Activated CD4-positive, alpha-beta T cell treated with anti-CD3 and anti-CD28 coated beads, Interleukin-2, amount 10 ng/mL, durations not matched to agents 7 days and 5 days (primary cell): ENCODE results near the gene AKAP10. TPM values are rescaled to one million over a fixed set of nuclear protein-coding genes. Genes with fewer than 3 reads are reported as not detected.

Experiments
- CTCF ChIA-PET: fragments of 350-600 bp; sonication (Branson Sonifier 250); formaldehyde crosslinking; loops from one replicate; lab custom pipeline; 2021; ENCODE audit warnings: antibody characterized with exemption; lab: Charles Lee
- POLR2A ChIA-PET: fragments of 350-600 bp; sonication (Branson Sonifier 250); formaldehyde crosslinking; loops from one replicate; lab custom pipeline; 2021; ENCODE audit warnings: antibody characterized with exemption; lab: Charles Lee
- DNase-seq: peaks from one replicate; pipeline ENCODE4 v3.0.0-alpha.2; 2020
- H3K27ac Mint-ChIP-seq: one replicate; pipeline ENCODE4 v1.8.0; 2021; ENCODE audit warnings: mild to moderate bottlenecking, moderate library complexity, mixed read lengths
- H3K27me3 Mint-ChIP-seq: one replicate; pipeline ENCODE4 v1.8.0; 2021; ENCODE audit warnings: mixed read lengths
- H3K36me3 Mint-ChIP-seq: one replicate; pipeline ENCODE4 v1.8.0; 2021; ENCODE audit warnings: low read depth, mixed read lengths
- H3K4me1 Mint-ChIP-seq: one replicate; pipeline ENCODE4 v1.8.0; 2021; ENCODE audit warnings: mixed read lengths
- H3K4me3 Mint-ChIP-seq: one replicate; pipeline ENCODE4 v1.8.0; 2021; ENCODE audit warnings: mild to moderate bottlenecking, moderate library complexity, mixed read lengths
- H3K9me3 Mint-ChIP-seq: one replicate; pipeline ENCODE4 v1.8.0; 2021; ENCODE audit warnings: mixed read lengths
- total RNA-seq, 2 experiments: library from RNA; stranded (reverse); gene quantifications; one replicate each; pipeline ENCODE4 v1.2.3, GENCODE V29; 2021

The AKAP10 gene
- total RNA-seq, 2 experiments from 2014 or later, result 38.8 to 45.6 TPM

GRCh38 chr17:19938736-19939135 is 38.9 kb downstream of the AKAP10 start:
- no peaks in the 10 kb centered on the region for H3K9me3 Mint-ChIP-seq
- peaks cover 51% of the 10 kb centered on the region for H3K36me3 Mint-ChIP-seq
- peaks cover 8% of the 10 kb centered on the region for H3K4me1 Mint-ChIP-seq
- no peak for DNase-seq
- no peaks in the 10 kb centered on the region for H3K27me3 Mint-ChIP-seq
- no peak overlapping the region for H3K27ac Mint-ChIP-seq
- H3K4me3 Mint-ChIP-seq, result no peak overlapping the region
- POLR2A ChIA-PET, result no interaction called here
- CTCF ChIA-PET, result no interaction called here

- POLR2A ChIA-PET, result no interaction called here
- peaks cover 48% of the 10 kb centered on the region for H3K36me3 Mint-ChIP-seq
- no peak overlapping the region for H3K4me3 Mint-ChIP-seq
- DNase-seq, result no peak
- H3K27me3 Mint-ChIP-seq, result no peaks in the 10 kb centered on the region
- CTCF ChIA-PET, result no interaction called here
- H3K9me3 Mint-ChIP-seq, result no peaks in the 10 kb centered on the region
- peaks cover 2% of the 10 kb centered on the region for H3K4me1 Mint-ChIP-seq
- no peak overlapping the region for H3K27ac Mint-ChIP-seq
Observed at GRCh38 chr17:19937522-19937921, 40.1 kb downstream of the AKAP10 start.

GRCh38 chr17:19935169-19935568 is 42.5 kb downstream of the AKAP10 start:
- POLR2A ChIA-PET, result no interaction called here

GRCh38 chr17:19933628-19934027 is 44.0 kb downstream of the AKAP10 start:
- peaks cover 4% of the 10 kb centered on the region for H3K4me1 Mint-ChIP-seq
- no peak overlapping the region for H3K27ac Mint-ChIP-seq
- peaks cover 49% of the 10 kb centered on the region for H3K36me3 Mint-ChIP-seq
- no peaks in the 10 kb centered on the region for H3K27me3 Mint-ChIP-seq
- H3K9me3 Mint-ChIP-seq, result no peaks in the 10 kb centered on the region
- POLR2A ChIA-PET, result no interaction called here
- DNase-seq, result no peak
- CTCF ChIA-PET, result no interaction called here
- no peak overlapping the region for H3K4me3 Mint-ChIP-seq

More at GRCh38 chr17:19935169-19935568, 42.5 kb downstream of the AKAP10 start:
- no peak for DNase-seq
- H3K4me1 Mint-ChIP-seq, result no peaks in the 10 kb centered on the region
- H3K27me3 Mint-ChIP-seq, result no peaks in the 10 kb centered on the region
- H3K36me3 Mint-ChIP-seq, result peaks cover 50% of the 10 kb centered on the region
- no peaks in the 10 kb centered on the region for H3K9me3 Mint-ChIP-seq
- no peak overlapping the region for H3K4me3 Mint-ChIP-seq
- CTCF ChIA-PET, result interaction anchor here (0.7 to 1.1 kb wide), 2 partner anchors 12 to 39 kb away, joined by 3 read pairs; no protein-coding TSS in a partner anchor
- no peak overlapping the region for H3K27ac Mint-ChIP-seq

- ChIA-PET CTCF (no interaction called here), POLR2A (no interaction called here)
- H3K27ac Mint-ChIP-seq, result no peak overlapping the region
- H3K27me3 Mint-ChIP-seq, result no peaks in the 10 kb centered on the region
- H3K4me3 Mint-ChIP-seq, result no peak overlapping the region
- peaks cover 51% of the 10 kb centered on the region for H3K36me3 Mint-ChIP-seq
- H3K4me1 Mint-ChIP-seq, result peaks cover 4% of the 10 kb centered on the region
- no peaks in the 10 kb centered on the region for H3K9me3 Mint-ChIP-seq
- DNase-seq, result no peak
Observed at GRCh38 chr17:19933221-19933620, 44.4 kb downstream of the AKAP10 start.

- Mint-ChIP-seq H3K27ac (no peak overlapping the region), H3K27me3 (no peaks in the 10 kb centered on the region), H3K9me3 (no peaks in the 10 kb centered on the region), H3K4me1 (peaks cover 10% of the 10 kb centered on the region), H3K4me3 (no peak overlapping the region), H3K36me3 (peaks cover 61% of the 10 kb centered on the region)
- CTCF ChIA-PET, result no interaction called here
- POLR2A ChIA-PET, result no interaction called here
- DNase-seq, result no peak
Observed at GRCh38 chr17:19928299-19928698, 49.3 kb downstream of the AKAP10 start.

GRCh38 chr17:19915245-19915978 is 62.2 kb downstream of the AKAP10 start:
- POLR2A ChIA-PET, result no interaction called here
- peaks cover 16% of the 10 kb centered on the region for H3K4me1 Mint-ChIP-seq
- no peaks in the 10 kb centered on the region for H3K9me3 Mint-ChIP-seq
- H3K4me3 Mint-ChIP-seq, result no peak overlapping the region
- CTCF ChIA-PET, result no interaction called here
- H3K27me3 Mint-ChIP-seq, result no peaks in the 10 kb centered on the region
- peaks cover 49% of the 10 kb centered on the region for H3K36me3 Mint-ChIP-seq
- no peak for DNase-seq
- H3K27ac Mint-ChIP-seq, result no peak overlapping the region

GRCh38 chr17:19911033-19911432 is 66.6 kb downstream of the AKAP10 start:
- Mint-ChIP-seq H3K4me3 (no peak overlapping the region), H3K4me1 (peaks cover 12% of the 10 kb centered on the region), H3K27ac (no peak overlapping the region), H3K9me3 (no peaks in the 10 kb centered on the region), H3K27me3 (no peaks in the 10 kb centered on the region), H3K36me3 (peaks cover 61% of the 10 kb centered on the region)
- no peak for DNase-seq
- CTCF ChIA-PET, result interaction anchor here (0.6 kb wide), 1 partner anchor 364 kb away, joined by 3 read pairs; no protein-coding TSS in a partner anchor
- POLR2A ChIA-PET, result no interaction called here

GRCh38 chr17:19909139-19909538 is 68.5 kb downstream of the AKAP10 start:
- H3K36me3 Mint-ChIP-seq, result peaks cover 57% of the 10 kb centered on the region
- peaks cover 7% of the 10 kb centered on the region for H3K4me1 Mint-ChIP-seq
- POLR2A ChIA-PET, result no interaction called here
- no peak overlapping the region for H3K27ac Mint-ChIP-seq
- no peaks in the 10 kb centered on the region for H3K27me3 Mint-ChIP-seq
- H3K9me3 Mint-ChIP-seq, result no peaks in the 10 kb centered on the region
- H3K4me3 Mint-ChIP-seq, result no peak overlapping the region
- CTCF ChIA-PET, result no interaction called here
- DNase-seq, result no peak

GRCh38 chr17:19905502-19905901 is 72.1 kb downstream of the AKAP10 start:
- H3K9me3 Mint-ChIP-seq, result no peaks in the 10 kb centered on the region
- no peak for DNase-seq
- ChIA-PET CTCF (no interaction called here), POLR2A (no interaction called here)
- H3K27me3 Mint-ChIP-seq, result no peaks in the 10 kb centered on the region
- peaks cover 57% of the 10 kb centered on the region for H3K36me3 Mint-ChIP-seq
- no peak overlapping the region for H3K4me3 Mint-ChIP-seq
- H3K4me1 Mint-ChIP-seq, result no peaks in the 10 kb centered on the region
- no peak overlapping the region for H3K27ac Mint-ChIP-seq

GRCh38 chr17:19904924-19905323 is 72.7 kb downstream of the AKAP10 start:
- CTCF ChIA-PET, result no interaction called here
- Mint-ChIP-seq H3K27ac (no peak overlapping the region), H3K4me3 (no peak overlapping the region)

GRCh38 chr17:19904412-19904811 is 73.2 kb downstream of the AKAP10 start:
- ChIA-PET CTCF (no interaction called here), POLR2A (no interaction called here)
- no peaks in the 10 kb centered on the region for H3K9me3 Mint-ChIP-seq
- H3K27ac Mint-ChIP-seq, result no peak overlapping the region
- no peaks in the 10 kb centered on the region for H3K4me1 Mint-ChIP-seq
- peaks cover 54% of the 10 kb centered on the region for H3K36me3 Mint-ChIP-seq
- no peak for DNase-seq
- H3K27me3 Mint-ChIP-seq, result no peaks in the 10 kb centered on the region
- no peak overlapping the region for H3K4me3 Mint-ChIP-seq

More at GRCh38 chr17:19904924-19905323, 72.7 kb downstream of the AKAP10 start:
- Mint-ChIP-seq H3K27me3 (no peaks in the 10 kb centered on the region), H3K4me1 (no peaks in the 10 kb centered on the region), H3K36me3 (peaks cover 56% of the 10 kb centered on the region), H3K9me3 (no peaks in the 10 kb centered on the region)
- POLR2A ChIA-PET, result no interaction called here
- no peak for DNase-seq

- Mint-ChIP-seq H3K36me3 (peaks cover 30% of the 10 kb centered on the region), H3K27me3 (no peaks in the 10 kb centered on the region), H3K27ac (no peak overlapping the region), H3K4me3 (no peak overlapping the region), H3K4me1 (no peaks in the 10 kb centered on the region), H3K9me3 (no peaks in the 10 kb centered on the region)
- DNase-seq, result no peak
- CTCF ChIA-PET, result no interaction called here
- POLR2A ChIA-PET, result no interaction called here
Observed at GRCh38 chr17:19900809-19901208, 76.8 kb downstream of the AKAP10 start.

GRCh38 chr17:19897903-19898302 is 79.7 kb downstream of the AKAP10 start:
- no peak for DNase-seq
- Mint-ChIP-seq H3K9me3 (no peaks in the 10 kb centered on the region), H3K27ac (no peak overlapping the region), H3K4me3 (no peak overlapping the region), H3K27me3 (no peaks in the 10 kb centered on the region), H3K4me1 (no peaks in the 10 kb centered on the region), H3K36me3 (peaks cover 12% of the 10 kb centered on the region)
- POLR2A ChIA-PET, result no interaction called here
- CTCF ChIA-PET, result no interaction called here
